K562 (cell line): ENCODE results near the gene CCDC124. TPM values are rescaled to one million over a fixed set of nuclear protein-coding genes. Genes with fewer than 3 reads are reported as not detected.
A peak's percentile ranks its signal among the peaks of the same experiment; 100 is the strongest.

ENCODE experiments used
- E2F3 ChIP-seq: fragments of 250-450 bp; sonication (Bioruptor Pico); IDR thresholded peaks from 2 replicates; pipeline ENCODE4 v1.4.0; 2020; ENCODE audit warnings: mild to moderate bottlenecking
- ELF4 ChIP-seq: fragments of 450-650 bp; formaldehyde crosslinking; IDR thresholded peaks from 2 replicates; pipeline ENCODE4 v1.4.0; 2022; ENCODE audit warnings: missing genetic modification characterization
- GABPA ChIP-seq: fragments of 200-800 bp; sonication (Bioruptor generic); conservative IDR thresholded peaks from 2 replicates; pipeline ENCODE4 v1.6.1; 2016; ENCODE audit warnings: low read depth, missing genetic modification characterization, missing compliant biosample characterization
- GTF2F1 ChIP-seq: IDR thresholded peaks from 2 replicates; pipeline ENCODE4 v1.6.1; 2011; ENCODE audit warnings: low read depth, low read length, improper control_type of control experiment
- HMGN3 ChIP-seq: IDR thresholded peaks from 2 replicates; pipeline ENCODE4 v1.6.1; 2011; ENCODE audit warnings: borderline replicate concordance, low read depth, mild to moderate bottlenecking, mixed read lengths, low read length; ENCODE audit not compliant: insufficient read length; ENCODE audit errors: extremely low read depth
- MIER1 ChIP-seq: fragments of 450-650 bp; IDR thresholded peaks from 2 replicates; pipeline ENCODE4 v1.6.1; 2016; ENCODE audit warnings: antibody characterized with exemption, mild to moderate bottlenecking, low read depth
- MYBL2 ChIP-seq, 2 experiments: fragments of 450-650 bp in 1 of 2; sonication (generic) in 1 of 2; formaldehyde crosslinking in 1 of 2; IDR thresholded peaks; 2 replicates each; pipeline versions ENCODE4 v1.6.1 to v1.8.1; 2017 to 2022; ENCODE audit warnings: borderline replicate concordance in 1 of 2, inconsistent platforms in 1 of 2, low read depth in 1 of 2, mild to moderate bottlenecking in 1 of 2, missing genetic modification reagents in 1 of 2, moderate library complexity in 1 of 2
- PRDM10 ChIP-seq: fragments of 450-650 bp; IDR thresholded peaks from 2 replicates; pipeline ENCODE4 v1.6.1; 2018; ENCODE audit not compliant: partially characterized antibody
- ZBTB1 ChIP-seq: sonication (generic); formaldehyde crosslinking; IDR thresholded peaks from 2 replicates; pipeline ENCODE4 v1.8.1; 2023; ENCODE audit warnings: missing genetic modification reagents, low read depth, mild to moderate bottlenecking, borderline replicate concordance
- ZNF197 ChIP-seq: fragments of 200-800 bp; sonication (Bioruptor generic); IDR thresholded peaks from 2 replicates; pipeline ENCODE4 v1.6.1; 2016; ENCODE audit warnings: low read depth, missing genetic modification characterization, missing compliant biosample characterization
- ZNF324 ChIP-seq: fragments of 250-450 bp; sonication (Bioruptor Pico); IDR thresholded peaks from 2 replicates; pipeline ENCODE4 v1.4.0; 2020; ENCODE audit warnings: mild to moderate bottlenecking
- ZNF589 ChIP-seq: fragments of 200-800 bp; sonication (Bioruptor generic); IDR thresholded peaks from 2 replicates; pipeline ENCODE4 v1.6.1; 2016; ENCODE audit warnings: low read depth, missing genetic modification characterization, missing compliant biosample characterization
- ZNF766 ChIP-seq: fragments of 200-800 bp; sonication (Bioruptor generic); conservative IDR thresholded peaks from 2 replicates; pipeline ENCODE4 v1.6.1; 2016; ENCODE audit warnings: missing genetic modification characterization, missing compliant biosample characterization
- ZSCAN29 ChIP-seq: fragments of 450-650 bp; IDR thresholded peaks from 2 replicates; pipeline ENCODE4 v1.6.1; 2017
- polyA plus RNA-seq, 8 experiments: library from polyadenylated mRNA; depleted of rRNA in 4 of 8; stranded (reverse) in 5 of 8; unstranded in 3 of 8; fragments of >200 nt; fragmentation: Nextera tagmentation in 2 of 8; fragmentation: Illumina TruSeq in 1 of 8; extraction: Ambion mirVana in 2 of 8; extraction: Trizol in 1 of 8; gene quantifications; 2 replicates each; pipeline versions ENCODE4 v1.2.1 to v1.2.3, GENCODE V29; 2011 to 2014; ENCODE audit warnings: inconsistent platforms in 1 of 8, missing spikeins in 1 of 8
- total RNA-seq, 7 experiments: library from RNA; depleted of rRNA in 6 of 7; stranded (reverse); fragments of >200 nt in 6 of 7; fragmentation: Illumina TruSeq in 2 of 7; extraction: Trizol in 2 of 7; gene quantifications; 2 replicates each; pipeline versions ENCODE4 v1.2.1 to v1.2.3, GENCODE V29; 2011 to 2021; ENCODE audit warnings: low replicate concordance in 1 of 7
- TF ChIP-seq, protein P1 (sequence below), 2 experiments: fragments of 450-650 bp in 1 of 2; sonication (generic) in 1 of 2; formaldehyde crosslinking in 1 of 2; IDR thresholded peaks in 1 of 2; conservative IDR thresholded peaks in 1 of 2; 2 replicates each; pipeline versions ENCODE4 v1.6.1 to v1.8.1; 2016 to 2023; ENCODE audit warnings: mild to moderate bottlenecking in 2 of 2, moderate library complexity in 2 of 2, inconsistent platforms in 1 of 2, missing genetic modification reagents in 1 of 2
- TF ChIP-seq, protein P2 (sequence below): fragments of 450-650 bp; IDR thresholded peaks from 2 replicates; pipeline ENCODE4 v1.6.1; 2017; ENCODE audit warnings: antibody characterized with exemption
- TF ChIP-seq, protein P3 (sequence below), 2 experiments: fragments of 450-650 bp in 1 of 2; sonication (generic) in 1 of 2; formaldehyde crosslinking; conservative IDR thresholded peaks; 2 replicates each; pipeline versions ENCODE4 v1.4.0 to v1.8.1; 2020 to 2022; ENCODE audit warnings: mild to moderate bottlenecking in 1 of 2, missing genetic modification reagents in 1 of 2

Gene CCDC124
- total and polyA plus RNA-seq, 9 of the 15 experiments (the other 6 are each of a cell fraction or from before 2014, with no cell fraction given), result 5.8 to 234 (median 40.1) TPM

DNA sequence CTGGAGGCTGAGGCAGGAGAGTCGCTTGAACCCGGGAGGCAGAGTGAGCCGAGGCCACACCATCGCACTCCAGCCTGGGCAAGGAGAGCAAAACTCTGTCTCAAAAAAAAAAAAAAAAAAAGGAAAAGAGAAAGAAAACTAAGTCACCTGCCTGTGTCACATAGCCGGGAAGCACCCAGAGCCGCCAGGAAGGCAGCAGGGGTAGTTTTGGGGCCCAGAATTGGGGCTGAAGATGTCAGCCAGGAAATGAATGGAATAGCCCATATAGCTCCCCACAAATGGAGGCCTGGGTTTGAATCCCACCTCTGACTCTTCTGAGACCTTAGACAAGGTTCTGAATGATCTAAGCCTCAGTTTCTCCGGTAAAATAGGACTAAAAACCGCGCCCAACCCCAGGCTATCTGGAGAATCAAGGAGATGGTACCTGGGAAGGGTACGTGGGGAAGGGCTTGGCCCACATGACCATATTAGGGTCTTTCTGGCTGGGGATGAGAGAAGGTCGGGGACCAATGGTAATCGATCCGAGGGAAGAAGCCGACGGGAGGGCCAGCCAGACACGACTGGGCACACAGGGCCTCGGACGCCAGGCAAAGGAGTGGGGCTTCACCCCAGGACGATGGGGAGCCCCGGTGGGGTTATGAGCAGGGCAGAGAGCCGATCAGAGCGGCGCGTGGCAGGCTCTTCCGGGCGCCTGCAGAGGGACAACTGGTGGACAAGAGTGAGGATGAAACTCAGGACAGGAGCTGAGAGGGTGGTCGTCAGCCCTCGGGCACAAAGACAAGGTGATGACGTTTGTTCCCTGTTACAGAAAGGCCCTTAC lies 14.4 kb downstream of the CCDC124 start (continued):
- TF ChIP-seq PRDM10, result peak; percentile 78
- TF ChIP-seq E2F3 (CRISPR knock-in tag), result no peak
- no peak for TF ChIP-seq ELF4 (CRISPR knock-in tag)
- TF ChIP-seq, protein P1, sequence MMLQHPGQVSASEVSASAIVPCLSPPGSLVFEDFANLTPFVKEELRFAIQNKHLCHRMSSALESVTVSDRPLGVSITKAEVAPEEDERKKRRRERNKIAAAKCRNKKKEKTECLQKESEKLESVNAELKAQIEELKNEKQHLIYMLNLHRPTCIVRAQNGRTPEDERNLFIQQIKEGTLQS (IDR thresholded peaks at IDR 0.05), result no peak
- TF ChIP-seq, protein P1 (CRISPR knock-in tag; conservative IDR thresholded peaks at IDR 0.05), result no peak
- no peak for TF ChIP-seq ZNF589 (CRISPR knock-in tag)
- TF ChIP-seq GABPA (tag), result peak; percentile 51
- no peak for TF ChIP-seq ZNF766 (CRISPR knock-in tag)
- TF ChIP-seq HMGN3, result no peak
- TF ChIP-seq, protein P2, sequence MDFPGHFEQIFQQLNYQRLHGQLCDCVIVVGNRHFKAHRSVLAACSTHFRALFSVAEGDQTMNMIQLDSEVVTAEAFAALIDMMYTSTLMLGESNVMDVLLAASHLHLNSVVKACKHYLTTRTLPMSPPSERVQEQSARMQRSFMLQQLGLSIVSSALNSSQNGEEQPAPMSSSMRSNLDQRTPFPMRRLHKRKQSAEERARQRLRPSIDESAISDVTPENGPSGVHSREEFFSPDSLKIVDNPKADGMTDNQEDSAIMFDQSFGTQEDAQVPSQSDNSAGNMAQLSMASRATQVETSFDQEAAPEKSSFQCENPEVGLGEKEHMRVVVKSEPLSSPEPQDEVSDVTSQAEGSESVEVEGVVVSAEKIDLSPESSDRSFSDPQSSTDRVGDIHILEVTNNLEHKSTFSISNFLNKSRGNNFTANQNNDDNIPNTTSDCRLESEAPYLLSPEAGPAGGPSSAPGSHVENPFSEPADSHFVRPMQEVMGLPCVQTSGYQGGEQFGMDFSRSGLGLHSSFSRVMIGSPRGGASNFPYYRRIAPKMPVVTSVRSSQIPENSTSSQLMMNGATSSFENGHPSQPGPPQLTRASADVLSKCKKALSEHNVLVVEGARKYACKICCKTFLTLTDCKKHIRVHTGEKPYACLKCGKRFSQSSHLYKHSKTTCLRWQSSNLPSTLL, result no peak
- TF ChIP-seq MYBL2 (IDR thresholded peaks at IDR 0.05; ENCODE audit: low read depth), result no peak
- no peak for TF ChIP-seq MYBL2 (CRISPR knock-in tag; IDR thresholded peaks at IDR 0.05; ENCODE audit: borderline replicate concordance)
- no peak for TF ChIP-seq ZBTB1 (CRISPR knock-in tag)
- no peak for TF ChIP-seq ZNF324 (CRISPR knock-in tag)
- TF ChIP-seq, protein P3, sequence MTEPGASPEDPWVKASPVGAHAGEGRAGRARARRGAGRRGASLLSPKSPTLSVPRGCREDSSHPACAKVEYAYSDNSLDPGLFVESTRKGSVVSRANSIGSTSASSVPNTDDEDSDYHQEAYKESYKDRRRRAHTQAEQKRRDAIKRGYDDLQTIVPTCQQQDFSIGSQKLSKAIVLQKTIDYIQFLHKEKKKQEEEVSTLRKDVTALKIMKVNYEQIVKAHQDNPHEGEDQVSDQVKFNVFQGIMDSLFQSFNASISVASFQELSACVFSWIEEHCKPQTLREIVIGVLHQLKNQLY (CRISPR knock-in tag; conservative IDR thresholded peaks at IDR 0.05), result no peak
- no peak for TF ChIP-seq MIER1
- no peak for TF ChIP-seq GTF2F1
- no peak for TF ChIP-seq ZNF197 (CRISPR knock-in tag)
- no peak for TF ChIP-seq ZSCAN29
